CD4-positive, alpha-beta T cell treated with Interleukin-1 beta for 1 hour (primary cell): ENCODE results near the gene VAMP3.

Experiments used
- DNase-seq, 2 donors: peaks; one replicate each; pipeline ENCODE4 v3.0.0-alpha.2; 2020 to 2022

The VAMP3 gene

DNA sequence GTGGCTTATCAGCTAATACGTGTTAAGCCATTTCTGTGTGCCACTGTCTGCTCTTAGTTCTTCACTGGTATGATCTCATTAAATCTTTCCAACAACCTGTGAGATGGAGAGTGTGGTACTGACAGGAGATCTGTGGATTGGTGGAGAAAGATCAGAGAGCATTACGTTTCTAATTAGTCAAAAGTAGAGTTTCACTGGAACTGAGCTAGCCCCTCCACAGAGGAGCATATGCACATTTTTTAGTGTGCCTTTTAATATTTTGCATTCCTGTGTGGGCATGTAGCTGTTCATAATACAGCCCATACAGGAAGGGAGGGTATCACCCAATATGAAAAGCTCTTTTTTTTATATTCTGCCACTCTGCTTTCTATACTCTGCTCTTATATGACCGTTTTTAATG lies 50.2 kb downstream of the VAMP3 start:
- no peak for DNase-seq

DNA sequence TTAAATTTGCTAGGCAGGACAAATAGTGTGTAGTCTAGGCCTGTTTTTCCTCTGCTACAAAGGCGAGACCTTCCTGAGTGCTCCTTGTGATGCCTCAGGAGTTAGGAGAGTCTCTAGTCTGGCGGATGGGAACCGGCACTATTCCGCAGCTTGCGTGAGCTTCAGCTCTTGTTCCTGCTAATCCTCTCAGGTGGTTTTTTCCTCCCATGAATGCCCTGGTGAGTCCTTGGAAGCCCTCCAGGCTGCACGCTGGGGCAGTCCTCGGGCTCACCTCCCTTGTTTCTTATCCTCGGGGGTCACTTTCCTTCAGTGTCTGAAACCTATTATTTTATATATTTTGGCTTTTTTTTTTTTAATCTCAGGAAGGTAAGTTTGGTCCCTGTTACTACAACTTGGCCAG lies 53.6 kb downstream of the VAMP3 start:
- DNase-seq = no peak

DNA sequence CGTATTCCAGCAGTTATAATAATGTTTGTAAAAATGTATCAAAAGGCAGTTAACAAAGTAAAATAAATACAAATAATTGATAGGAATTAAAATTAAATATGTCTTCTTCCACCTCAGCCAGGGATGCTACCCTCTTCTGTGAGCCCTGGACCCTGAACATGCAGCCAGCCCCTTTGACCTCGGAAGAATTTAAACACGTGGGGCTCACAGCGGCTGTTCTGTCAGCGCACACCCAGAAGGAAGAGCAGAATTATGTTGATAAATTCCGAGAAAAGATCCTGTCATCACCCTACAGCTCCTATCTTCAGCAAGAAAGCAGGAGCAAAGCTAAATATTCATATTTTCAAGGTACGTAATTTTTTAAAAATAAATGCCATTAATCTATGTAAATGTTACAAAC lies 55.3 kb downstream of the VAMP3 start:
- no peak for DNase-seq

DNA sequence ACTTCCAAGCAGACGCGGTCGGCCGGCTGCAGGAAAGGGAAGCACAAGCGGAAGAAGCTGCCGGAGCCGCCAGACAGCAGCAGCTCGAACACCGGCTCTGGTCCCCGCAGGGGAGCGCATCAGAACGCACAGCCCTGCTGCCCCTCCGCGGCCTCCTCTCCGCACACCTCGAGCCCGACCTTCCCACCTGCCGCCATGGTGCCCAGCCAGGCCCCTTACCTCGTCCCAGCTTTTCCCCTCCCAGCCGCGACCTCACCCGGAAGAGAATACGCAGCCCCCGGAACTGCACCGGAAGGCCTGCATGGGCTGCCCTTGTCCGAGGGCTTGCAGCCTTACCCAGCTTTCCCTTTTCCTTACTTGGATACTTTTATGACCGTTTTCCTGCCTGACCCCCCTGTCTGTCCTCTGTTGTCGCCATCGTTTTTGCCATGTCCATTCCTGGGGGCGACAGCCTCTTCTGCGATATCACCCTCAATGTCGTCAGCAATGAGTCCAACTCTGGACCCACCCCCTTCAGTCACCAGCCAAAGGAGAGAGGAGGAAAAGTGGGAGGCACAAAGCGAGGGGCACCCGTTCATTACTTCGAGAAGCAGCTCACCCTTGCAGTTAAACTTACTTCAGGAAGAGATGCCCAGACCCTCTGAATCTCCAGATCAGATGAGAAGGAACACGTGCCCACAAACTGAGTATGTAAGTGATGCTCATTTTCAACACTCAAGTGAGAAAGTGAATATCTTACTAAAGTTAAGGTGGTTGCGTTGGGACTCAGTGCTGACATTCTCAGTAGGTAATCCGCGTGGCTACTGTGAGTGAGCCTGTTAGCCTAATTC lies 56.2 kb downstream of the VAMP3 start:
- peak; percentile 4 to 18 for DNase-seq
